VCaP (cell line): ENCODE data around the gene CAPN9.

ENCODE experiments used
- H3K27ac ChIP-seq: fragments of 450-650 bp; 2 replicates; pipeline ENCODE4 v1.5.1; 2017
- CTCF ChIP-seq: fragments of 450-650 bp; conservative IDR thresholded peaks from 2 replicates; pipeline ENCODE4 v1.5.1; 2017; ENCODE audit warnings: mild to moderate bottlenecking, moderate library complexity

Gene CAPN9

GRCh38 chr1:230793463-230793745 is 46.2 kb downstream of the CAPN9 start:
- H3K27ac ChIP-seq, result no peak overlapping the region
- TF ChIP-seq CTCF, result no peak

GRCh38 chr1:230794431-230794830 is 47.2 kb downstream of the CAPN9 start:
- no peak for TF ChIP-seq CTCF
- no peak overlapping the region for H3K27ac ChIP-seq

GRCh38 chr1:230794871-230795605 is 47.9 kb downstream of the CAPN9 start:
- TF ChIP-seq CTCF, result no peak
- no peak overlapping the region for H3K27ac ChIP-seq

- no peak for TF ChIP-seq CTCF
- H3K27ac ChIP-seq, result no peak overlapping the region
These were observed 49.4 kb downstream of the CAPN9 start for GRCh38 chr1:230796626-230797025.

GRCh38 chr1:230797376-230797920 is 50.3 kb downstream of the CAPN9 start:
- no peak for TF ChIP-seq CTCF

GRCh38 chr1:230797942-230798365 is 50.8 kb downstream of the CAPN9 start:
- TF ChIP-seq CTCF, result peak; percentile 89

More at GRCh38 chr1:230797376-230797920, 50.3 kb downstream of the CAPN9 start:
- H3K27ac ChIP-seq, result no peak overlapping the region

GRCh38 chr1:230798491-230798890 is 51.3 kb downstream of the CAPN9 start:
- TF ChIP-seq CTCF, result no peak
- no peak overlapping the region for H3K27ac ChIP-seq

More at GRCh38 chr1:230797942-230798365, 50.8 kb downstream of the CAPN9 start:
- H3K27ac ChIP-seq, result no peak overlapping the region
